PC-3 (cell line): ENCODE results near the gene ANKRD2. TPM values are rescaled to one million over a fixed set of nuclear protein-coding genes. Genes with fewer than 3 reads are reported as not detected.
"Not testable (repeated sequence)": the region's sequence is repeated elsewhere in the genome, so short reads cannot be mapped to it uniquely, and the experiment has no call there.

Source experiments
- ATAC-seq: fragments of 200-7000 bp; cut with Tn5 transposase; 2 replicates; pipeline ENCODE4 v1.9.1; 2020; ENCODE audit warnings: mild to moderate bottlenecking, moderate library complexity
- BruUV-seq: library from RNA; stranded (reverse); fragments of 400-500 nt; replicated peaks from 2 replicates; lab custom pipeline; 2021; lab: Mats Ljungman, UMichigan
- CTCF ChIA-PET: fragments of 300-600 bp; sonication (Branson Sonifier 250); formaldehyde crosslinking; loops from one replicate; lab custom pipeline; 2022; ENCODE audit warnings: antibody characterized with exemption; lab: Charles Lee
- POLR2A ChIA-PET: fragments of 300-600 bp; sonication (Branson Sonifier 250); formaldehyde crosslinking; loops from one replicate; lab custom pipeline; 2022; ENCODE audit warnings: antibody characterized with exemption; ENCODE audit not compliant: unreplicated experiment; lab: Charles Lee
- DNase-seq: peaks from one replicate; pipeline ENCODE4 v3.0.0-alpha.2; 2015
- H2AFZ ChIP-seq: fragments of 300-600 bp; sonication (generic); 2 replicates; pipeline ENCODE4 v1.6.0; 2016; ENCODE audit warnings: antibody characterized with exemption, low read length
- H3F3A ChIP-seq: fragments of 300-600 bp; sonication (generic); one replicate; pipeline ENCODE4 v1.6.0; 2017; ENCODE audit warnings: antibody characterized with exemption, low read length, control low read depth, mild to moderate bottlenecking; ENCODE audit not compliant: unreplicated experiment
- H3K27ac ChIP-seq: fragments of 300-600 bp; sonication (generic); 2 replicates; pipeline ENCODE4 v1.5.1; 2016; ENCODE audit warnings: mild to moderate bottlenecking, low read length
- H3K27me3 ChIP-seq: fragments of 300-600 bp; sonication (generic); 2 replicates; pipeline ENCODE4 v1.6.1; 2016; ENCODE audit warnings: low read length, mixed read lengths
- H3K36me3 ChIP-seq: fragments of 300-600 bp; sonication (generic); 2 replicates; pipeline ENCODE4 v1.6.1; 2016; ENCODE audit warnings: low read depth, mixed run types, low read length, mixed read lengths
- H3K4me1 ChIP-seq: fragments of 300-600 bp; sonication (generic); 2 replicates; pipeline ENCODE4 v1.5.1; 2016; ENCODE audit warnings: low read length; ENCODE audit not compliant: insufficient read depth
- H3K4me2 ChIP-seq: fragments of 300-600 bp; sonication (generic); 2 replicates; pipeline ENCODE4 v1.6.0; 2016; ENCODE audit warnings: low read length
- H3K4me3 ChIP-seq: fragments of 300-600 bp; sonication (generic); 2 replicates; pipeline ENCODE4 v1.5.1; 2016; ENCODE audit warnings: mild to moderate bottlenecking, low read length, mixed read lengths
- H3K79me2 ChIP-seq: fragments of 300-600 bp; sonication (generic); 2 replicates; pipeline ENCODE4 v1.6.1; 2017; ENCODE audit warnings: low read length, mixed read lengths
- H3K9ac ChIP-seq: fragments of 300-600 bp; sonication (generic); 2 replicates; pipeline ENCODE4 v1.6.0; 2016; ENCODE audit warnings: mild to moderate bottlenecking, low read length
- H3K9me2 ChIP-seq: fragments of 300-600 bp; sonication (generic); replicated peaks from 2 replicates; pipeline ENCODE4 v1.6.1; 2016; ENCODE audit warnings: mixed run types, low read length, mixed read lengths
- H3K9me3 ChIP-seq: fragments of 300-600 bp; sonication (generic); 2 replicates; pipeline ENCODE4 v1.6.1; 2016; ENCODE audit warnings: low read length, mixed read lengths
- H4K20me1 ChIP-seq: fragments of 300-600 bp; sonication (generic); 2 replicates; pipeline ENCODE4 v1.6.1; 2016; ENCODE audit warnings: low read length, mixed read lengths
- intact Hi-C: fragments of 100-400 bp; cut with micrococcal nuclease; formaldehyde crosslinking; loops from 2 replicates; pipeline ENCODE4 v1.9.0; 2023
- total RNA-seq: library from RNA; depleted of rRNA; stranded (reverse); fragments of >200 nt; gene quantifications from 2 replicates; pipeline ENCODE4 v1.2.3, GENCODE V29; 2014

ANKRD2 gene
- total RNA-seq, 1 experiment from 2014 or later, result 1.8 TPM

DNA sequence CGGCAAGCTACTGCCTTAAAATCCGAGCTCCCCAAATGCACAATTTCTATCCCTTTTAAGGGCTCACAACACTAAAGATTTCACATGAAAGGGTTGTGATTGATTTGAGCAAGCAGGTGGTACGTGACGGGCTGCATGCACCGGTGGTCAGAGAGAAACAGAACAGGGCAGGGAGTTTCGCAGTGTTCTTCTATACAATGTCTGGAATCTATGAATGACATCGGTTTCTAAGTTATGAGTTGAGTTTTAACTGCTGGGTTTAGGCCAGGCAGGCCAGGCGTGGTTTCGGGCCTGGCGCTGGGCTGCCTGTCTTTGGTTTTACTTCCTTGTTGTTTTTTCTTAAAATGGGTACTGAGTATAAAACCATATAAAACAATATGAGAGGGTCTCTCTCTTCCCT lies 17.0 kb upstream of the ANKRD2 start:
- ATAC-seq, H3K9me2 ChIP-seq, H3K79me2 ChIP-seq, POLR2A ChIA-PET, CTCF ChIA-PET, H2AFZ ChIP-seq, H3K4me3 ChIP-seq, H3K4me2 ChIP-seq, H3K9ac ChIP-seq, H3K9me3 ChIP-seq, H4K20me1 ChIP-seq, H3K4me1 ChIP-seq, H3K27ac ChIP-seq, H3F3A ChIP-seq, BruUV-seq, H3K36me3 ChIP-seq, DNase-seq, H3K27me3 ChIP-seq: not testable (repeated sequence)
- intact Hi-C loops, result loop anchor here (10.0 kb wide), 1 partner anchor 59 kb away; no protein-coding TSS in a partner anchor

DNA sequence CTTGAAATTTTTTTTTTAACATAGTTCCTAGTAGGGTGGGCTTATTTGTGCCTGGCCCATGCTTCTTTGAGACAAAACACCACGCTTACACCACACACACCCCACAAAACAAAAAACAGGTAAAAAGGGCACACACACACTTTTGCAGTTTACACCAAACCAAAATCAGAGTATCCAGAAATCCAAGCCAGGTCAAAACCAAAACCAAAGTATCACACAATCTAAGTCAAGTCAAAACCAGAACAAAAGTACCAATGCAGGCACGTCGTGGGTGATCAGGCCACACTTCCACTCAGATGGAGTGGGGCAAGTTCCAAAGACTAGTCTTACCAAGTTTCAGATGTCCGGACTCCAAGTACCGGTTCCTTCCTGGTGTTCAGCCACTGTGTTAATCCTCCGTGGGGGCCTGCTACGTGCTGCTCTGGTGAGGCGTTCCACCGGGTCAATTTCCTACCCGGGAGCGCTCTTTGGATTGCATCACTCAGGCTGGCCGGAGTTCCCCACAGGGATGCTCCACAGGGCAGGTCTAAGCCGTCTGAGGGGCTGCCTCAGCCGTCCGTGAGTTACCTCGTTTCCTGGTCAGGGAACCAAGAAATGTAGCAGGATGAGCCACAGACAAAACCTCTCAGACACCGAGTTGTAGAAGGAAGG lies 11.7 kb upstream of the ANKRD2 start:
- H4K20me1 ChIP-seq, H3K36me3 ChIP-seq, ATAC-seq, H3K9me2 ChIP-seq, H3K27me3 ChIP-seq, H3K4me3 ChIP-seq, H2AFZ ChIP-seq, CTCF ChIA-PET, H3K79me2 ChIP-seq, H3F3A ChIP-seq, H3K4me1 ChIP-seq, DNase-seq, intact Hi-C loops, BruUV-seq, H3K9me3 ChIP-seq, H3K27ac ChIP-seq, POLR2A ChIA-PET, H3K9ac ChIP-seq, H3K4me2 ChIP-seq: not testable (repeated sequence)

DNA sequence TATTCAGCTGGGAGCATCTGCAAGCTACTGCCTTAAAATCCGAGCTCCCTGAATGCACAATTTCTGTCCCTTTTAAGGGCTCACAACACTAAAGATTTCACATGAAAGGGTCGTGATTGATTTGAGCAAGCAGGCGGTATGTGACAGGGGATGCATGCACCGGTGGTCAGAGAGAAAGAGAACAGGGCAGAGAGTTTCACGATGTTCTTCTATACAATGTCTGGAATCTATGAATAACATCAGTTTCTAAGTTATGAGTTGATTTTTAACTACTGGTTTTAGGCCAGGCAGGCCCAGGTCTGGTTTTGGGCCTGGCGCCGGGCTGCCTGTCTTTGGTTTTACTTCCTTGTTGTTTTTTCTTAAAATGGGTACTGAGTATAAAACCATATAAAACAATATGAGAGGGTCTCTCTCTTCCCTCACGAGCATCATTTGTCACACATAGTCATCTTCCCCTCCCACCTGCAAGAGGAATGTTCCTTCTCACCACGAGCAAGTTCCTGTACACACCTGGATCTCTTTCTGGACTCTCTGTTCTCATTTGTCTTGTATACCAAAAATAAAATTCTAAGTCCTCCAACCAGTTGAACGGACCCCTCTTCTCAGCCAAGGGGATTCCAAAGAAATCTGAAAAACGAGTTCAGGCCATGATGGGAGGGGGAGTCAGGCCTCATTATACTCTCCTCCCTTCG lies 11.0 kb upstream of the ANKRD2 start:
- H3K4me2 ChIP-seq, H3K36me3 ChIP-seq, POLR2A ChIA-PET, H4K20me1 ChIP-seq, intact Hi-C loops, H3K27ac ChIP-seq, H3K9ac ChIP-seq, DNase-seq, CTCF ChIA-PET, H3K9me2 ChIP-seq, ATAC-seq, H3K9me3 ChIP-seq, H3K4me1 ChIP-seq, H3K79me2 ChIP-seq, BruUV-seq, H3K27me3 ChIP-seq, H2AFZ ChIP-seq, H3K4me3 ChIP-seq, H3F3A ChIP-seq: not testable (repeated sequence)

DNA sequence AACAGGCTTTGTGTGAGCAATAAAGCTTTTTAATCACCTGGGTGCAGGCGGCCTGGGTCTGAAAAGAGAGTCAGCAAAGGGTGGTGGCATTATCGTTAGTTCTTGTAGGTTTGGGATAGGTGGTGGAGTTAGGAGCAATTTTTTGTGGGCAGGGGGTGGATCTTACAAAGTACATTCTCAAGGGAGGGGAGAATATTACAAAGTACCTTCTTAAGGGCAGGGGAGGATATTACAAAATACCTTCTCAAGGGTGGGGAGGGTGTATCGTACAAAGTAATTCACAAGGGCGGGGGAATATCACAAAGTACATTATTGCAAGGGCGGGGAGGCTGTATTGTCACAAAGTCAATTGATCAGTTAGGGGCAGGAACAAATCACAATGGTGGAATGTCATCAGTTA lies 10.2 kb upstream of the ANKRD2 start:
- H3K9me2 ChIP-seq, BruUV-seq, intact Hi-C loops, H3K79me2 ChIP-seq, H2AFZ ChIP-seq, CTCF ChIA-PET, H3K4me2 ChIP-seq, H3K9ac ChIP-seq, H4K20me1 ChIP-seq, H3K4me3 ChIP-seq, H3K36me3 ChIP-seq, H3K27me3 ChIP-seq, H3K27ac ChIP-seq, H3F3A ChIP-seq, H3K9me3 ChIP-seq, POLR2A ChIA-PET, ATAC-seq, DNase-seq: not testable (repeated sequence)
- H3K4me1 ChIP-seq, result peaks cover 11% of the 10 kb centered on the region
